Common myeloid progenitor, CD34-positive (primary cell): Measurements from ENCODE around the gene PLK2.

ENCODE experiments used
- CTCF ChIA-PET: fragments of 350-600 bp; sonication (Branson Sonifier 250); formaldehyde crosslinking; loops from one replicate; lab custom pipeline; 2021; ENCODE audit warnings: antibody characterized with exemption; lab: Charles Lee
- POLR2A ChIA-PET: fragments of 350-600 bp; sonication (Branson Sonifier 250); formaldehyde crosslinking; loops from one replicate; lab custom pipeline; 2021; ENCODE audit warnings: antibody characterized with exemption; lab: Charles Lee
- DNase-seq, 3 donors: peaks; one replicate each; pipeline versions ENCODE4 v3.0.0 to v3.0.0-alpha.2; 2013
- H3K27ac ChIP-seq, 2 experiments: 1 replicate in 1 of 2; 2 replicates in 1 of 2; pipeline ENCODE4 v1.7.0; 2013; ENCODE audit warnings: inconsistent platforms in 2 of 2, low read length in 2 of 2, mild to moderate bottlenecking in 2 of 2, low read depth in 1 of 2, moderate library complexity in 1 of 2; ENCODE audit not compliant: severe bottlenecking in 2 of 2, insufficient read depth in 1 of 2, poor library complexity in 1 of 2
- H3K27me3 ChIP-seq, 5 experiments: replicated peaks in 2 of 5; 1 replicate in 3 of 5; 2 replicates in 2 of 5; pipeline versions ENCODE4 v1.6.1 to v1.7.0; 2013; ENCODE audit warnings: low read length in 4 of 5, mild to moderate bottlenecking in 2 of 5, moderate library complexity in 2 of 5, inconsistent platforms in 1 of 5; ENCODE audit not compliant: insufficient read depth in 5 of 5, control insufficient read depth in 4 of 5
- H3K36me3 ChIP-seq, 4 experiments: 1 replicate in 2 of 4; 2 replicates in 2 of 4; pipeline versions ENCODE4 v1.6.1 to v1.7.0; 2013; ENCODE audit warnings: low read length in 3 of 4, control low read depth in 1 of 4, mild to moderate bottlenecking in 1 of 4; ENCODE audit not compliant: control insufficient read depth in 4 of 4, insufficient read depth in 4 of 4
- H3K4me1 ChIP-seq, 4 experiments: 1 replicate in 3 of 4; 2 replicates in 1 of 4; pipeline versions ENCODE4 v1.6.1 to v1.7.1; 2013; ENCODE audit warnings: low read length in 3 of 4, mild to moderate bottlenecking in 3 of 4, control low read depth in 1 of 4, inconsistent platforms in 1 of 4, moderate library complexity in 1 of 4; ENCODE audit not compliant: control insufficient read depth in 4 of 4, insufficient read depth in 4 of 4; ENCODE audit errors: control extremely low read depth in 1 of 4
- H3K4me3 ChIP-seq, 7 experiments: 1 replicate in 4 of 7; 2 replicates in 3 of 7; pipeline versions ENCODE4 v1.5.1 to v1.7.0; 2013; ENCODE audit warnings: mild to moderate bottlenecking in 7 of 7, low read length in 6 of 7, moderate library complexity in 6 of 7, inconsistent platforms in 2 of 7, low read depth in 2 of 7, control low read depth in 1 of 7; ENCODE audit not compliant: insufficient read depth in 4 of 7, control insufficient read depth in 1 of 7; ENCODE audit errors: extremely low read depth in 1 of 7
- H3K9me3 ChIP-seq, 5 experiments: 1 replicate in 4 of 5; 2 replicates in 1 of 5; pipeline versions ENCODE4 v1.6.1 to v1.7.1; 2013; ENCODE audit warnings: low read length in 4 of 5, mild to moderate bottlenecking in 2 of 5, inconsistent platforms in 1 of 5, low read depth in 1 of 5, moderate library complexity in 1 of 5; ENCODE audit not compliant: control insufficient read depth in 4 of 5, insufficient read depth in 2 of 5; ENCODE audit errors: control extremely low read depth in 1 of 5
- WGBS: methylation state at CpG from one replicate; pipeline ENCODE4 v1.1.5; 2013; ENCODE audit not compliant: insufficient coverage; 5-methylcytosine and 5-hydroxymethylcytosine counted together

PLK2 gene

GRCh38 chr5:58444805-58445204 is 15.1 kb downstream of the PLK2 start:
- ChIA-PET POLR2A (no interaction called here), CTCF (no interaction called here)
- H3K27ac ChIP-seq = no peak overlapping the region

GRCh38 chr5:58440901-58441460 is 18.9 kb downstream of the PLK2 start:
- CTCF ChIA-PET = no interaction called here

More at GRCh38 chr5:58444805-58445204, 15.1 kb downstream of the PLK2 start:
- Histone ChIP-seq H3K4me3 (no peak overlapping the region), H3K27me3 (no peaks in the 10 kb centered on the region), H3K9me3 (peaks cover 0 to 6% (median 0%) of the 10 kb centered on the region in 5 experiments), H3K36me3 (no peaks in the 10 kb centered on the region), H3K4me1 (no peaks in the 10 kb centered on the region)
- no peak for DNase-seq

GRCh38 chr5:58439094-58439644 is 20.7 kb downstream of the PLK2 start:
- Histone ChIP-seq H3K27ac (no peak overlapping the region), H3K4me3 (no peak overlapping the region), H3K4me1 (peaks cover 0 to 2% (median 0%) of the 10 kb centered on the region in 4 experiments), H3K9me3 (peaks cover 0 to 6% (median 0%) of the 10 kb centered on the region in 5 experiments), H3K27me3 (no peaks in the 10 kb centered on the region), H3K36me3 (no peaks in the 10 kb centered on the region)
- POLR2A ChIA-PET = no interaction called here
- DNase-seq = no peak
- WGBS = 98% methylated on average over 5 of the region's 5 CpGs
- CTCF ChIA-PET = no interaction called here

More at GRCh38 chr5:58440901-58441460, 18.9 kb downstream of the PLK2 start:
- Histone ChIP-seq H3K27ac (no peak overlapping the region), H3K27me3 (no peaks in the 10 kb centered on the region), H3K36me3 (no peaks in the 10 kb centered on the region), H3K4me1 (no peaks in the 10 kb centered on the region), H3K9me3 (peaks cover 0 to 6% (median 0%) of the 10 kb centered on the region in 5 experiments), H3K4me3 (no peak overlapping the region)
- POLR2A ChIA-PET = no interaction called here
- no peak for DNase-seq
- WGBS = no CpG with 5 or more reads among the region's 3 CpGs

DNA sequence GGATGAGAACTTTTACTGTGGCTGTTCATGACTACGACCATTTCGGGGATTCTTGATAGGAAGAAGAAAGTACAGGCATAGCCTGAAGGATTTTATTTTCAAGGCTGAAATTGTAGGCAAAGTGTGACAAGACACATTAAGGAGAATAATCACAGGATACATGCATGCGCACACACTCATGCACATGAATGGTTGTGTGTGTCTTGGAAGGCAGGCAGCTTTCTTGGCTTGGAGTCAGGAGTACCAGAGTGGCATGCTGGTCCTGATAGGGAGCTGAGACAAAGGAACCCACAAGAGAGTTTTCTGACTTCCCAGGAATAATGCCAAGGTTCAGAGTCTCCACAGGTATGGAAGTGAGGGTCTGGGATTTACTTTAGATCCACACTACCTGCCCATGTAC is 22.2 kb downstream of the PLK2 start:
- Histone ChIP-seq H3K27ac (no peak overlapping the region), H3K4me1 (peaks cover 0 to 2% (median 0%) of the 10 kb centered on the region in 4 experiments), H3K27me3 (no peaks in the 10 kb centered on the region), H3K9me3 (no peaks in the 10 kb centered on the region), H3K4me3 (no peak overlapping the region), H3K36me3 (no peaks in the 10 kb centered on the region)
- WGBS = 100% methylated on average over 3 of the region's 3 CpGs
- POLR2A ChIA-PET = no interaction called here
- no peak for DNase-seq
- CTCF ChIA-PET = no interaction called here

- DNase-seq = no peak
- Histone ChIP-seq H3K27ac (no peak overlapping the region), H3K4me1 (peaks cover 0 to 2% (median 0%) of the 10 kb centered on the region in 4 experiments), H3K27me3 (no peaks in the 10 kb centered on the region), H3K9me3 (no peaks in the 10 kb centered on the region), H3K4me3 (no peak overlapping the region), H3K36me3 (no peaks in the 10 kb centered on the region)
- CTCF ChIA-PET = no interaction called here
- POLR2A ChIA-PET = no interaction called here
- no CpG with 5 or more reads among the region's 2 CpGs for WGBS
These were observed 28.1 kb downstream of the PLK2 start for GRCh38 chr5:58431832-58432231.

DNA sequence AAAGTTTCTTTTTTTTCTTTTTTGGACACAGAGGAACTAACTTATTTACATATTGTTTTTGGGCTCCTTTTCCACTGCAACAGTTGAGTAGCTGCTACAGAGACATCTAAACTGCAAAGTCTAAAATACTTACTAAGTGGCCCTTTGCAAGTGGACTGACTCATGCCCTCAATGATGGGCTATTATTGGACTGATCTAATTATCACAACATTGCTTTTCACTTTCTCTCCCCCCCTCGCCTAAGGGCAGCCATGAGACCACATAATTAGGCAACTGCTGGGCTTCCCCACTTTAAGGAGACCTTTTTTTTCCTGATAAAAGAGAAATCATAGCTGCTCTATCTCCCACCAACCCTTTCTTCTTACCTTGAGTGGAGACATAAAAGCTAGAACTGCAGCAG is 47.0 kb downstream of the PLK2 start:
- H3K27me3 ChIP-seq = no peaks in the 10 kb centered on the region
- no peak for DNase-seq
- no peaks in the 10 kb centered on the region for H3K9me3 ChIP-seq
- 100% methylated on average over 1 of the region's 1 CpG for WGBS
- H3K27ac ChIP-seq = no peak overlapping the region
- no peaks in the 10 kb centered on the region for H3K4me1 ChIP-seq
- CTCF ChIA-PET = no interaction called here
- H3K36me3 ChIP-seq = no peaks in the 10 kb centered on the region
- POLR2A ChIA-PET = no interaction called here
- no peak overlapping the region for H3K4me3 ChIP-seq

- no peaks in the 10 kb centered on the region for H3K27me3 ChIP-seq
- POLR2A ChIA-PET = no interaction called here
- H3K4me1 ChIP-seq = no peaks in the 10 kb centered on the region
- no peak overlapping the region for H3K27ac ChIP-seq
- no peak for DNase-seq
- H3K4me3 ChIP-seq = no peak overlapping the region
- no peaks in the 10 kb centered on the region for H3K36me3 ChIP-seq
- 88% methylated on average over 1 of the region's 2 CpGs for WGBS
- no peaks in the 10 kb centered on the region for H3K9me3 ChIP-seq
- CTCF ChIA-PET = no interaction called here
These were observed 47.8 kb downstream of the PLK2 start for GRCh38 chr5:58412081-58412480.
